GOT3 (cell line): Measurements from ENCODE around the gene MYH13.

Experiments used
- DNase-seq: peaks from one replicate; lab custom pipeline; 2025; ENCODE audit warnings: mixed read lengths; lab: John Stamatoyannopoulos, UW

Gene MYH13

GRCh38 chr17:10344816-10345215 lies 28.0 kb downstream of the MYH13 start:
- DNase-seq: no peak

- no peak for DNase-seq
These were observed 33.8 kb downstream of the MYH13 start for GRCh38 chr17:10339051-10339450.

GRCh38 chr17:10337976-10338375 lies 34.8 kb downstream of the MYH13 start:
- DNase-seq: no peak

- no peak for DNase-seq
These were observed 35.7 kb downstream of the MYH13 start for GRCh38 chr17:10337136-10337535.

- DNase-seq: no peak
These were observed 36.4 kb downstream of the MYH13 start for GRCh38 chr17:10336393-10336792.

DNA sequence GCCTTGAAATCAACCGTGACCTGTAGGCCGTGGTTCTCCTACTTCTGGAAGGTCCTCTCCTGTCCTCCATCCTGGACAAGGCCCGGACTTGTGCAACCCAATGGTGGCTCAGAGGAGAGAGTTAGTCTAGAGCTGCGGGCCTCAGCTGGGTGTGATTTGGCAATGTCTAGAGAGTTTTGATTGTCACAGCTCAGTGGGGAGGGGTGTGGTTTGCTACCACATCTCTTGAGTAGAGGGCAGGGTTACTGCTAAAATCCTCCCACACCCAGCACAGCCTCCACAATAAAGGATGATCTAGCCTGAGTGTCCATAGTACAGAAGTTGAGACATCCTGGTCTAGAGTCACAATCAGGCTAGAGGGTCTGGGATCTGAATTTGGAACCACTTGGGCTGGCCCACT lies 40.3 kb downstream of the MYH13 start:
- DNase-seq: no peak

- DNase-seq: no peak
These were observed 43.6 kb downstream of the MYH13 start for GRCh38 chr17:10328971-10329923.

- DNase-seq: no peak
These were observed 44.6 kb downstream of the MYH13 start for GRCh38 chr17:10328206-10328605.

GRCh38 chr17:10327640-10328039 lies 45.2 kb downstream of the MYH13 start:
- DNase-seq: peak; percentile 15

- DNase-seq: no peak
These were observed 47.6 kb downstream of the MYH13 start for GRCh38 chr17:10325031-10325695.

DNA sequence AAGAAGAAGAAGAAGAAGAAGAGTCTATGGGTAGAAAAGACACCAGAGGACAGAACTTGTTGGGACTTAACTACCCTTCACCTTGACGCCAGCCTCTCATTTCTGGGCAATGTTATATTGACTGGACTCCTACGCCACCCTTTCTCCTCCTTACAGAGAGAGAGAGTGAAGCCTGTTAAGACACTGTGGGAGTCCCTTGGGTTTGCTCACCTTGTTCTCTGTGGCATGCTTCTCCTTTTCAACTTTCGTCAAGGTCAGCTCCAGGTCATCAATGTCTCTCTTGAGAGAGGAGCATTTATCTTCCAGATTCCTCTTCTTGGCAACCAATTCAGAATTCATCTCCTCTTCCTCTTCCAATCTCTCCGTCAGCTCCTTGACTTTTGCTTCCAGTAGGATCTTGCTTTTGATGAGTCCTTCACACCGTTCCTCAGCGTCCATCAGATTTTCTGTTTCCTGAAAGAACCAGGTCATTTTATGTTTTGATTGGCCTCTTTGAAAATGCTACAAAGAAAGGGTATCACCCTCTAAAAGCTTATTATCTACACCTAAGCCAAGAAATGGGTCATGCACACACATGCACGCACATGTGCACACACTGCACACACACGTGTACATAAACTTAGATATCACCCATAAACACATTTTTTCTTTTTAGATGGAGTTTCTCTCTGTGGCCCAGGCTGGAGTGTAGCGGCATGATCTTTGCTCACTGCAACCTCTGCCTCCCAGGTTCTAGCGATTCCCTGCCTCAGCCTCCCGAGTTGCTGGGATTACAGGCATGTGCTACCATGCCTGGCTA lies 48.8 kb downstream of the MYH13 start:
- DNase-seq: no peak

GRCh38 chr17:10318535-10318934 lies 54.3 kb downstream of the MYH13 start:
- no peak for DNase-seq

- DNase-seq: no peak
These were observed 55.3 kb downstream of the MYH13 start for GRCh38 chr17:10317543-10317834.

DNA sequence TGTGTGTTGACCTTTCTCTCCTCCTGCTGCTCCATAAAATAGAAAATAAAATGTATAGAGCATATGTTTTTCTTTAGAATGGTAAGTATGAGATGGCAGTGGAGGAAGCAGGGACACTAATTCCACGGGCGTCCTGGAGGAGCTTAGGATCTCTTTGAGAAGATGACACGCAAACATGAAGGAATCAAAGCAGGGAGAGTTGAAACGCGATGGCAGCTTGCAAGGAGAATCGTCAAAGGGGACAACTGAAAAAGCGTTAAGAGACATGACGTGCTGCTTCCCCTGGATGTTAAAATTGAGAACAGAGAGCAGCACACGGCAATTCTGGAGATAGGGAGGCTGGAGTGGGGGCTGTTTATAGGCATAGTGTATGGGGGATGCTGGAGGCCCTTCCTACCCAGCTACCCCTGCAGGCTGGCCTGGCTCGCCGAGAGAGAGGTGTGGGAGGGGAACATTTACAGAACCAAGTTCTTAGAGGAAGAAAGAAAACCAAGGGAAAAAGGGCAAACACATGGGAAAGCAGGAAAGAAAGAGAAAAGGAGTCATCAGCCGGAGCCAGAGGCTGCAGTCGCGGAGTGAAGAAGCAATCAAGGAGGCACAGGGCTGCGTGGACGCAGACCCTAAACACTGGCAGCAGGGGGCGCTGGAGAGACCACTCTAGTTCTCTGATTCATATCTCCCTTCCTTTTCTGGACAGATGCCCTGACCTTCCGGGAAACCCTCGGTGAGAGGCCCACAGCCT lies 55.8 kb downstream of the MYH13 start:
- DNase-seq: no peak

DNA sequence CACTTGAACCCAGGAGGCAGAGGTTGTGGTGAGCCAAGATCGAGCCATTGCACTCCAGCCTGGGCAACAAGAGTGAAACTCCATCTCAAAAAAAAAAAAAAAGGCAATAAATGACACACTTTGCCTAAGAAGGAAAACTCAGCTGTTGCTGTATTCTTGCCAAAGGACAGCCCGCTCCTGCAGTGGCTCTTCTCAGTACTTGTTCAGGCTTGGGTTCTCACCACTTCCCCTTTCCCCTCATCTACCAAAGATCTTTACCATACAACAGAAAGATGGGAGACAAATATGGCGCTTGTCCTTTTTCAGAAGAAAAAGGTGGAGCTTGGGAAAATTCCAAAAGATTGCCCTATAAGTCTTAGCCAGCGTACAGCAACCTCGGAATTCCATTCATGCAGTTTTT lies 58.5 kb downstream of the MYH13 start:
- DNase-seq: no peak

DNA sequence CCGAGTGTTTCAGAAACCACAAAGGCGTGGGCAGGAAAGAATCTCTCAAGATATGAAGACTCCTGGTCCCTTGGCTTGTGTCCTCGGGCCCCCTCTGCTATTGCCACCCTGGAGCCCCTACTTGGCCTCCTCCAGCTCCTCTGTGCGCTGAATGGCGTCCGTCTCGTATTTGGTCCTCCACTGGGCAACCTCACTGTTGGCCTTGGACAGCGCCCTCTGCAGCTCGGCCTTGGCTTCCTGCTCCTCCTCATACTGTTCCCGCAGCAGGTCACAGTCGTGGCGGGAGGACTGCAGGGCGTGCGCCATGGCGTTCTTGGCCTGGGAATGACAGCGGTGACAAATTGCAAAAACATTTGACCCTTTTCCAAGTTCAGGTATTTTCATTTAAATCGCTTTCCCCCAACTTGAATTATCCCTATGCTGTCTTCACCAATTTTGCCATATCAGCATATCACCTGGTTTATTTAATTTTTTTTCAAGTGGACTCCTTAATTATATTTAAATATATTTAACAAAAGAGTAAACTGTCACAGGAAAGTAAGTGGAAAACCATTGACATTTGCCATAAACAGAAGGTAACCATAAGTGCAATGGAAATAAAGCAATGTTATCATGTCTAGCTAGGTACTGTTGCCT lies 59.7 kb downstream of the MYH13 start:
- DNase-seq: no peak

- DNase-seq: no peak
These were observed 61.7 kb downstream of the MYH13 start for GRCh38 chr17:10311131-10311530.

GRCh38 chr17:10309003-10309974 lies 63.5 kb downstream of the MYH13 start:
- DNase-seq: no peak

- no peak for DNase-seq
These were observed 66.2 kb downstream of the MYH13 start for GRCh38 chr17:10306585-10306984.

DNA sequence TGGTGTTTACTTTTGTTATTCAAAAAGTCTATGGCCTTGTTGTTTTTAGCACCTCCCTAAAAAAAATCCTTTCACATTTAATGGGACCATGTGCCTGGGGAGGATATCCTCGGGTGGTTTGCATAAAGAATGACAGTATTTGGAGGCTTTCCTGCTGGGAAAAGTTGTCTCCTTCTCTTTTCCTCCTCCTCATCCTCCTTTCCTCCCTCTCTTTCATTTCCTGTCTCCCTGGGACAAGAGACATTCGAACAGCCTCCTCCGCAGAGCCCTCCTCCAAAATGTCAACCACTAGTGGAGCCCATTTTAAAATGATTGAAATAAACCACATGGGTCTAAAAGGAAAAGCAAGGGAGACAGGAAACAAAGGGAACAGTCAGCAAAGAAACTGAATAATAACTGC lies 67.4 kb downstream of the MYH13 start:
- DNase-seq: no peak
